ENCODE measurements around the gene MVD. TPM values are rescaled to one million over a fixed set of nuclear protein-coding genes. Genes with fewer than 3 reads are reported as not detected.
A peak's percentile ranks its signal among the peaks of the same experiment; 100 is the strongest.
"Not testable (repeated sequence)": the region's sequence is repeated elsewhere in the genome, so short reads cannot be mapped to it uniquely, and the experiment has no call there.

MVD gene
- total RNA-seq, 1 donor from 2014 or later: 196 TPM

DNA sequence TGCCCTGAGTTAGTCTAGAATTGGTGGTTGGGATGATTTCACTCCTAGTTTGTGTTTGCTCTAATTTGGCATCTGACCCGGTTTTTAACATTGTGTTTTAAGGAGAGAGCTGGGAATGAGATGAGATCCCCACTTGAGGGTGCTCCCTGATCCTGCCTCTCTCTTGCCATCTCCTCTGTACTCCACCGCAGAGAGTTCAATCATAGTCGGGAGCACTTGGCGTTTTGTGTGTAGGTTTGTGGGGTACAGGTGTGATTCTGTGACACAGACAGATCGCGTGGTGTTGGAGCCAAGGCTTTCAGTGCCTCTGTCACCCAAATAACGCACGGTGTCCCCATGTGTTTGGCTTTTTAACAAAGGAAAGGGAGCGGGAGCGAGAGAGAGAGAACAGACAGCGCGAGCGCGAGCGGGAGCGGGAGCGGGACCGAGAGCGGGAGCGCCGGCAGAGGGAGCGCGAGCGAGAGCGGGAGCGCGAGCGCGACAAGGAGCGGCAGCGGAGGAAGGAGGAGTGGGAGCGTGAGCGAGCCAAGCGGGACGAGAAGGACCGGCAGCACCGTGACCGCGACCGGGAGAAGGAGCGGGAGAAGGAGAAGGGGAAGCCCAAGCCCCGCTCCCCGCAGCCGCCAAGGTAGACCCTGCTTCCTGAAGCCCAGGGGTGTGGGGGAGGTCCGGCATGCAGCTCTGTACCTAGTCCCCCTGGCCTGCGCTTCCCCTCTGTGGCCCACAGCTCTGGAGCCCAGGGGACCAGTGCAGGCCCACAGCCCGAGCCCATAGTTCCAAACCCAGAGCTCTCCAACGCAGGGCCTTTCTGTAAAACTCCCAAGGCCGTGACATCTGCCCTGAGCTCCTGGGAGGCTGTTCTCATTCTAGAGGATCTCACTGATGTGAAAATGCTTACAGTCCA is 51.7 kb downstream of the MVD start:
- H3K36me3 Mint-ChIP-seq (ENCODE audit: low read depth): peaks cover 8% of the 10 kb centered on the region
- DNase-seq (ENCODE audit: low read depth, low spot score): no peak
- H3K4me1 Mint-ChIP-seq: no peaks in the 10 kb centered on the region
- no peak overlapping the region for H3K27ac Mint-ChIP-seq (ENCODE audit: unreplicated experiment)
- H3K27me3 Mint-ChIP-seq (ENCODE audit: low read depth): no peaks in the 10 kb centered on the region
- H3K9me3 Mint-ChIP-seq: no peaks in the 10 kb centered on the region
- no peak overlapping the region for H3K4me3 Mint-ChIP-seq
- TF ChIP-seq, protein P1, sequence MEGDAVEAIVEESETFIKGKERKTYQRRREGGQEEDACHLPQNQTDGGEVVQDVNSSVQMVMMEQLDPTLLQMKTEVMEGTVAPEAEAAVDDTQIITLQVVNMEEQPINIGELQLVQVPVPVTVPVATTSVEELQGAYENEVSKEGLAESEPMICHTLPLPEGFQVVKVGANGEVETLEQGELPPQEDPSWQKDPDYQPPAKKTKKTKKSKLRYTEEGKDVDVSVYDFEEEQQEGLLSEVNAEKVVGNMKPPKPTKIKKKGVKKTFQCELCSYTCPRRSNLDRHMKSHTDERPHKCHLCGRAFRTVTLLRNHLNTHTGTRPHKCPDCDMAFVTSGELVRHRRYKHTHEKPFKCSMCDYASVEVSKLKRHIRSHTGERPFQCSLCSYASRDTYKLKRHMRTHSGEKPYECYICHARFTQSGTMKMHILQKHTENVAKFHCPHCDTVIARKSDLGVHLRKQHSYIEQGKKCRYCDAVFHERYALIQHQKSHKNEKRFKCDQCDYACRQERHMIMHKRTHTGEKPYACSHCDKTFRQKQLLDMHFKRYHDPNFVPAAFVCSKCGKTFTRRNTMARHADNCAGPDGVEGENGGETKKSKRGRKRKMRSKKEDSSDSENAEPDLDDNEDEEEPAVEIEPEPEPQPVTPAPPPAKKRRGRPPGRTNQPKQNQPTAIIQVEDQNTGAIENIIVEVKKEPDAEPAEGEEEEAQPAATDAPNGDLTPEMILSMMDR (conservative IDR thresholded peaks at IDR 0.05): no peak

DNA sequence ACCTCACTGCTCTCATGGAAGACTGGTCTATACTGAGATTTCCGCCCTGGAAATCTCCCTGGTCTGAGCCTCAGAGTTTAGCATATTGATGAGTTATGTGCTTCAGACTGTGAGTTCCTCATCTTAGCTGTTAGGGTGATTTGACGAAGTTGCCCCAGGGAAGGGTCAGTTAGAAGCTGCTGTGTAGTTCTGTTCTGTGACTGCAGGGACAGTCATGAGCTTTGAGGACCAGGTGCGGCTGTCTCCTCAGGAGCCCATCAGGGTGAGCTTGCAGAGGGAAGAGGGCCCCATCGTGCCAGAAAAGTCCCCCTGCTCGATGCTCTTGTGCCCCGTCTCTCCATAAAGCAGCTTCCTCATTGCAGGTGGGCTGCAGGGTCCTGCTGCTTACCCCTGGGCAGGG is 52.8 kb downstream of the MVD start:
- Mint-ChIP-seq H3K4me3 (no peak overlapping the region), H3K27ac (ENCODE audit: unreplicated experiment) (no peak overlapping the region), H3K9me3 (no peaks in the 10 kb centered on the region), H3K4me1 (no peaks in the 10 kb centered on the region), H3K36me3 (ENCODE audit: low read depth) (peaks cover 8% of the 10 kb centered on the region), H3K27me3 (ENCODE audit: low read depth) (no peaks in the 10 kb centered on the region)
- TF ChIP-seq, protein P1 (conservative IDR thresholded peaks at IDR 0.05): peak; percentile 26
- DNase-seq (ENCODE audit: low read depth, low spot score): no peak

DNA sequence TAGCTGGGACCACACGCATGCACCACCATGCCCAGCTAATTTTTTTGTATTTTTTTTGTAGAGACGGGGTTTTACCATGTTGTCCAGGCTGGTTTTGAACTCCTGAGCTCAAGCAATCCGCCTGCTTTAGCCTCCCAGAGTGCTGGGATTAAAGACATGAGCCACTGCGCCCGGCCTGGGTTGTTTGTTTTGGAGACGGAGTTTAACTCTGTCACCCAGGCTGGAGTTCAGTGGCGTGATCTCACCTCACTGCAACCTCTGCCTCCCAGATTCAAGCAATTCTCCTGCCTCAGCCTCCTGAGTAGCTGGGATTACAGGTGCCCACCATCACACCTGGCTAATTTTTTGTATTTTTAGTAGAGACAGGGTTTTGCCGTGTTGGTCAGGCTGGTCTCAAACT is 53.5 kb downstream of the MVD start:
- not testable (repeated sequence) for H3K9me3 Mint-ChIP-seq; DNase-seq (ENCODE audit: low read depth, low spot score); H3K4me3 Mint-ChIP-seq; H3K4me1 Mint-ChIP-seq; H3K27ac Mint-ChIP-seq (ENCODE audit: unreplicated experiment); H3K27me3 Mint-ChIP-seq (ENCODE audit: low read depth); H3K36me3 Mint-ChIP-seq (ENCODE audit: low read depth)

DNA sequence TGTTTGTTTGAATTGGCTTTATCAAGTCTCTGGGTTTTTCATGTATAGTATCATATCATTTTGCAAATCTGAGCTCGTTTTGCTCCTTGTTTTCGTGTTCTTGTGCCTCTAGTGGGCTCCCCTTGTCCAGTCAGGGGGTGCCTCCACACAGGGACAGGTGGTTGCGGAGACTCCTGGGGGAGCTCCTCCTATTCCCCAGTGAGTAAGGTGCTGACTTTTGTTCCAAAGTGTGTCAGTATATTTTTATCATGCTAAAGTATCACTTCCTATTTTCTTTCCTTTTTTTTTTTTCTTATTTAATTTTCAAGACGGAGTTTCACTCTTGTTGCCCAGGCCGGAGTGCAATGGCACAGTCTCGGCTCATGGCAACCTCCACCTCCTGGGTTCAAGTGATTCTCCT is 54.8 kb downstream of the MVD start:
- Mint-ChIP-seq H3K4me3 (no peak overlapping the region), H3K4me1 (no peaks in the 10 kb centered on the region), H3K27ac (ENCODE audit: unreplicated experiment) (no peak overlapping the region), H3K36me3 (ENCODE audit: low read depth) (peaks cover 10% of the 10 kb centered on the region), H3K9me3 (no peaks in the 10 kb centered on the region), H3K27me3 (ENCODE audit: low read depth) (no peaks in the 10 kb centered on the region)
- TF ChIP-seq, protein P1 (conservative IDR thresholded peaks at IDR 0.05): no peak
- no peak for DNase-seq (ENCODE audit: low read depth, low spot score)

DNA sequence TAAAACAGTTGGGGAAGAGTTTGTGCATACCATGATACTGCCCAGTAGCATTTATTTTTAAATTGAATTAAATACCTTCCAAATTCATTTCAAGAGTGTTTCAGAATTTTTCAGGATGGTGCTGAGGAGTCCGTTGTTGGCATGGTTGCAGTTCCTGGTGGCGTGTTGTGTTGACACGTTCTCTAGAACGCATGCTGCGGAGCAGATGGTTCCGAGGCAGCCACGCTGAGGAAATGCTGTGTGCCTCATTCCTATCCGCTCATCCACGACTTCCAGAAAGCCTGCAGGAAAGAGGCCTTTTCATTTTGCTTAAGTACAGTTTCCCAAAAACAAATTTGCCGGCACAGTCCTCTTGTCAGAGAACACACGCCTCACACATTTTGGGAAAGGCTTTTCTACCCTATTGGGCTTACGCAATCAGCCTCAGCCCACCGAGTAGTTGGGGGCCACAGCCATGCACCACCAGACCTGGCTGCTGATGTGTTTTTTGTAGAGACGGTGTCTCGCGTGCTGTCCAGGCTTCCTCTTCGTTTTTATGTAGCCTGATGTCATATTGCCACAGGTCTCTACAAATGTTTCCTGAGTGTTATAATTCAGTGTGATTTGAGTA is 56.6 kb downstream of the MVD start:
- Mint-ChIP-seq H3K27me3 (ENCODE audit: low read depth) (no peaks in the 10 kb centered on the region), H3K4me1 (no peaks in the 10 kb centered on the region), H3K4me3 (no peak overlapping the region), H3K36me3 (ENCODE audit: low read depth) (peaks cover 16% of the 10 kb centered on the region), H3K9me3 (no peaks in the 10 kb centered on the region), H3K27ac (ENCODE audit: unreplicated experiment) (no peak overlapping the region)
- no peak for DNase-seq (ENCODE audit: low read depth, low spot score)
- TF ChIP-seq, protein P1 (conservative IDR thresholded peaks at IDR 0.05): no peak
